Measurements from ENCODE around the gene RAB6B. TPM values are rescaled to one million over a fixed set of nuclear protein-coding genes. Genes with fewer than 3 reads are reported as not detected.

The RAB6B gene
- total RNA-seq, 4 donors from 2014 or later, result 0.30 to 1.1 (median 0.65) TPM

DNA sequence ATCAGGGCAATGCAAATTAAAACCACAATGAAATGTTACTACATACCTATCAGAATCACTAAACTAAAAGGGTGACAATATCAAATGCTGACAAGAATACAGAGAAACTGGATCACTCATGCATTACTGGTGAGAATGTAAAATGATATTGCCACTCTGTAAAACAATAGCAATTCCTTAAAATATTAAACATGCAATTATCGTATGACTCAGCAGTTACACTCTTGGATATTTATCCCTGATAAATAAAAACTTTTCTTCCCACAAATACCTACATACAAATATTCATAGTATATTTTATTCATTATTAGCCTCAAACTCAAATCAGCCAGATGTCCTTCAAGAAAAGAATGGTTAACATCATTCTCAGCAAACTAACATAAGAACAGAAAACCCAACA, 25.9 kb upstream of the RAB6B start:
- WGBS, 2 donors, result 83 to 89% methylated on average over 1 of the region's 1 CpG
- intact Hi-C loops (cut with DNase I; ENCODE audit: low total_unique reads), result no loop called here
- DNase-seq (ENCODE audit: low spot score in 2 of 2), result no peak
- TF ChIP-seq, protein P1, sequence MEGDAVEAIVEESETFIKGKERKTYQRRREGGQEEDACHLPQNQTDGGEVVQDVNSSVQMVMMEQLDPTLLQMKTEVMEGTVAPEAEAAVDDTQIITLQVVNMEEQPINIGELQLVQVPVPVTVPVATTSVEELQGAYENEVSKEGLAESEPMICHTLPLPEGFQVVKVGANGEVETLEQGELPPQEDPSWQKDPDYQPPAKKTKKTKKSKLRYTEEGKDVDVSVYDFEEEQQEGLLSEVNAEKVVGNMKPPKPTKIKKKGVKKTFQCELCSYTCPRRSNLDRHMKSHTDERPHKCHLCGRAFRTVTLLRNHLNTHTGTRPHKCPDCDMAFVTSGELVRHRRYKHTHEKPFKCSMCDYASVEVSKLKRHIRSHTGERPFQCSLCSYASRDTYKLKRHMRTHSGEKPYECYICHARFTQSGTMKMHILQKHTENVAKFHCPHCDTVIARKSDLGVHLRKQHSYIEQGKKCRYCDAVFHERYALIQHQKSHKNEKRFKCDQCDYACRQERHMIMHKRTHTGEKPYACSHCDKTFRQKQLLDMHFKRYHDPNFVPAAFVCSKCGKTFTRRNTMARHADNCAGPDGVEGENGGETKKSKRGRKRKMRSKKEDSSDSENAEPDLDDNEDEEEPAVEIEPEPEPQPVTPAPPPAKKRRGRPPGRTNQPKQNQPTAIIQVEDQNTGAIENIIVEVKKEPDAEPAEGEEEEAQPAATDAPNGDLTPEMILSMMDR (IDR thresholded peaks at IDR 0.05), result no peak
- no peak for TF ChIP-seq POLR2A (IDR thresholded peaks at IDR 0.05)
- H3K4me3 ChIP-seq (ENCODE audit: low read depth, poor library complexity, severe bottlenecking), result no peak overlapping the region

DNA sequence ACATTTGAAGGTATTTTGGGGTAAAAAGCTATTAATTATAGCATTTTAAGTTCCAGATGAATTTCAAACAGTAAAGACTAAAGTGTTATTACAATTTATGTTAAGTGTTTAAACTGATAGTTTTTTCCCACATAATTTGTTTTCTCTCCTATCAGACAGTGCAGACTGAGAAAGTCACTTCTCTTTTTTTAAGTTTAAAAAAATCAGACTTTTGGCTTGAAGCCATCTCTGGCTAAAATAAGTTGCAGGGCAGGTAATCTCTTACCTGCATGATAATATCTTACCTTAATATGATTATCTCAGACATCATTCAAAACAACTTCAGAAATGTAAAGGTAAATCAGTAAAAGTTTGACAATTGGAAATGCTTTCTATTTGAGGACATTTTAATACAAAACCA, 21.5 kb upstream of the RAB6B start:
- intact Hi-C loops (cut with DNase I; ENCODE audit: low total_unique reads), result no loop called here
- TF ChIP-seq, protein P1 (IDR thresholded peaks at IDR 0.05), result no peak
- no peak for TF ChIP-seq POLR2A (IDR thresholded peaks at IDR 0.05)
- no peak overlapping the region for H3K4me3 ChIP-seq (ENCODE audit: low read depth, poor library complexity, severe bottlenecking)
- DNase-seq (ENCODE audit: low spot score in 2 of 2), result no peak

DNA sequence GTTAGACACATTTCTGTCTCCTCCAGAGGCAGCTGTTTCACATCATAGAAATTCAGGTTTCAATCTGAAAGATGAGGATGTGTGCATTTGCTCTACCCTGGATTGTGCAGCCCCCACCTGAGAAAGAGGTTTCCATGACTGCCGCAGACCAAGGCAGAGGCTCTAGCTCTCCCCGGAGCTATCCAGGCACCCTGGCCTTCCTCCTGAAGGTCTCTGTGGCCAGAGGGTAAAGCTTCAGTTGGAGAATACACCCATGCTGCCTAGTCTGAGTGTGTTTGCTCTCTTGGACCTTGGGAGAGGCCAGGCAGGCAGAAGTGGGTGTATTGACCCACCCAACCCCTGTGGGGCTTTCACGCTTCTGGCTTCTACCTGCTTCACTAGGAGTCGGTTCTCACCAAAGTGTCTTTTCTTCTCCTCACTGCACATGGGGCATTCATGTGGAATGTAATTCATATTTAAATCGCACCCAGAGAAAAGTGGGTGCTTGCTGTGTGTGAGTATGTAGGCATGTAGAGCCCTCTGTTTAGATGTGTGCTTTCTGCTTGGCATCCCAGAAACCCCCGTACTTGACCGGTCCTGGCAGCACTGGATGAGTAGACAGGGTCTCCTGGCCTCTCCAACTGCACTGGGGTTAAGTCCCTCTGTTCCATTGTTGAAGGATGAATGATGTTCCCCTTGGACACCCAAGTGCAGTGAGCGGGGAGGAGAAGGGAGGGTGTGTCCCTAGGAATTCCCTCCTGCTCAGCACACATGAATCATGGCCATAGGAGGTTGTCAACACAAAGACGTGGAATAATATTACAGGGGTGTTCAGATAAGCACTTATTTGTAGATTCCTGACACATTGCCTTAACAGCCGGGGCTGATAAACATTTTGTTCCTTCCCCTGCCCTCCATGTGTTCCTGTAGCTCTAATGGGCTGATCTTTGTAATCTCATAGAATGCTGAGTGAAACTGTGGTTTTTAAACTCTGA, 20.3 kb upstream of the RAB6B start:
- no peak overlapping the region for H3K4me3 ChIP-seq (ENCODE audit: low read depth, poor library complexity, severe bottlenecking)
- WGBS, 2 donors, result 78 to 83% methylated on average over 10 of the region's 10 CpGs
- intact Hi-C loops (cut with DNase I; ENCODE audit: low total_unique reads), result no loop called here
- no peak for TF ChIP-seq POLR2A (IDR thresholded peaks at IDR 0.05)
- TF ChIP-seq, protein P1 (IDR thresholded peaks at IDR 0.05), result no peak
- no peak for DNase-seq (ENCODE audit: low spot score in 2 of 2)

DNA sequence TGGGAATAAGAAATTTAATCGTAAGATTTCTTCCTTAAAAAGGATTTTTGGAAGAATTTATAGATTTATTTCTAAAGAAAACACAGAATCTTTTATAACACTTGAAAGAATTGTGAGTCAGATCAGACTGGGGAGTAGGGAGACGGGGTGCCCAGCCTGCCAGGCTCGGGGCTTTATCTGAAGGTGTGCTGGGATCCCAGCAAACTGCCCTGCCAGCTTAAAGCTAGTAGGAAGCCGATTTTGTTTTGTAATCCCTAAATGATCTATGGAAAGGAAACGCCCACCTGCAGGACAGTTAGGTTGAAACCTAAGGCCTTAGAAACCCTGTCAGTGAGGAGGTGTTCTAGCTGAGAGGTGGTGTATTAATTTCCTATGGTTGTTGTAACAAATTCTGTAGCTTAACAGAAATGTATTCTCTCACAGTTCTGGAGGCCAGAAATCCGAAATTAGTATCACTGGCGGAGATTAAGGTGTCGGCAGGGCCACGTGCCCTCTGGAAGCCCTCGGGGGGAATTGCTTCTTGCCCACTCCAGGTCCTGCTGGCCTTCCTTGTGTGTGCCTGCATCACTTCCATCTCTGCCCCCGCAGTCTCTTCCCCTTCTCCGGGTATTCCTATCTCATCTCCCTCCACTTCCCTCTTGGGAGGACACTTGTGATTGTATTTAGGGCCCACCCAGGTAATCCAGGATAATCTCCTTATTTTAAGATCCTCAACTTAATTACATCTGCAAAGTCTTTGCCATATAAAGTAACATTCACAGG, 19.3 kb upstream of the RAB6B start:
- no peak for TF ChIP-seq POLR2A (IDR thresholded peaks at IDR 0.05)
- TF ChIP-seq, protein P1 (IDR thresholded peaks at IDR 0.05), result no peak
- whole genome bisulfite sequencing, 2 donors, result 82 to 84% methylated on average over 12 of the region's 12 CpGs
- intact Hi-C loops (cut with DNase I; ENCODE audit: low total_unique reads), result no loop called here

DNA sequence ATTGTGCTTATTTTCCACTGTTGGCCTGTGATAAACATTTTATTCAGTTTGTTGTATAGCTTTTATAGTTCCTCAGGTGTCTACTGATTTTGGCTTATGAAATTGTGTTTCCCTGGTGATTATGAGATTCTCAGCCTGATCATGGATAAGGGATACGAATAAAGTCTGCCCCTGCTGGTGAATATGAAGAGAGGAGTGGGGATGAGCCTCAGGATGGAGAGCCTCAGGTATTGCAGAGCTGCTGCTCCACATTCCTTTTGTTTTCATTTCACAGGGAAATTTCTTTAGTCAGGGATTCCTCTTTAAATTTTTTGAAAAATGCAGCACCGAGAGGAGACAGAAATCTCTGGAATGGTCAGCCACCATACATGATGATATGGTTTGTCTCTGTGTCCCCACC, 14.7 kb upstream of the RAB6B start:
- no peak for DNase-seq (ENCODE audit: low spot score in 2 of 2)
- no peak overlapping the region for H3K4me3 ChIP-seq (ENCODE audit: low read depth, poor library complexity, severe bottlenecking)
- WGBS, 2 donors, result 71 to 76% methylated on average over 2 of the region's 2 CpGs
- no peak for TF ChIP-seq POLR2A (IDR thresholded peaks at IDR 0.05)
- TF ChIP-seq, protein P1 (IDR thresholded peaks at IDR 0.05), result no peak
- intact Hi-C loops (cut with DNase I; ENCODE audit: low total_unique reads), result no loop called here

More for the DNA sequence above, 19.3 kb upstream of the RAB6B start:
- H3K4me3 ChIP-seq (ENCODE audit: low read depth, poor library complexity, severe bottlenecking), result no peak overlapping the region
- DNase-seq (ENCODE audit: low spot score in 2 of 2), result no peak
